HG02588 (cell line): ENCODE data around the gene RAB40C.

ENCODE experiments used
- ATAC-seq: cut with Tn5 transposase; IDR thresholded peaks from one replicate; pipeline ENCODE4 v1.9.1; 2021; ENCODE audit warnings: mild to moderate bottlenecking, moderate library complexity; ENCODE audit not compliant: unreplicated experiment

Gene RAB40C

DNA sequence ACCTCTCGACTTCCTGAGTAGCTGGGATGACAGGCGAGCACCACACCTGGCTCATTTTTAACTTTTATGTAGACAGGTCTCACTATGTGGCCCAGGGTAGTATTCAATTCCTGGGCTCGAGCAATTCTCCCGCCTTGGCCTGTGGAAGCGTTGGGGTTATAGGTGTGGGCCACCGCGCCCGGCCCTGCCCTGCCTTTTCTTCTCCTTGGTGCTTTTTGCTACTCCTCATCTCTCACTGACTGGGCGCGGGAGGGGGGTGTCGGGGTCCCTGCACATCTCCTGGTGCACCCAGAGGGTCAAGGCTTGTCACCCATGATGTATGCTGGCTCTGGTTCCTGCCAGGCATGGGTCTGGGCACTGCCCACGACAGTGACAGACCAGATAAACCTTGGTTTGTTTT, 54.7 kb downstream of the RAB40C start:
- ATAC-seq: no peak

- no peak for ATAC-seq
Observed at GRCh38 chr16:645852-646678, 56.2 kb downstream of the RAB40C start.

- ATAC-seq: no peak
Observed at GRCh38 chr16:646679-647172, 56.9 kb downstream of the RAB40C start.

GRCh38 chr16:647173-647902, 57.5 kb downstream of the RAB40C start:
- no peak for ATAC-seq

DNA sequence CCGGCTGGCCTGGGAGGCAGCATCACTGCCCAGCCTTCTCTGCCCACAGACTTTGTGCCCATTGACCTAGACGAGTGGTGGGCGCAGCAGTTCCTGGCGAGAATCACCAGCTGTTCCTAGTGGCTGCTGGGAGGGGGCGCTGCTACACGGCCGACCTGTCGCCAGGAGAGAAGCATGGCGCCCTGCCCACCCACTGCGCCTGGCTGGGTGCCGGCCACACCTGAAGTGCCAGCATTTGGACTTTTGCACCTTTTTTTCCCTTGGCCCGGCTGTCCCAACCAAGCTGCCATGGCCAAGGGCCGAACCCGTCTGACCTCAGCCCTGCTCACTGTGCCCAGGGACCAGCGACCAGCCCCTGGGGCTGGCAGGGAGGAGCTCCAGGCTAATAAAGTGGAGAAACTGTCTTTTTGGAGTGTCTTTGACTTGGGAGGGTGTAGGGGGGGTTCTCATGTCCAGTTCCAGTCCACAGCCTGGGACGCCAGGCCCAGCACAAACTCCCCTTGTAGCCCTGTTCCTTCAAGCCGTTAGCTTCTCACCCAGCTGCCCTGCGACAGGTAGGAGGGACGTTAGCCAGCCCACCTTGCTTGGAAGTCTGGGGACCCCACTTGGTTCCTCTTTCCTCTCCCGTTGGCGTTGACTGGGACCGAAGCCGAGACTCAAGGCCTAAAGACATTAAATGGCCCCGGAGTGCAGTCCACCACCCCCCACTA, 58.4 kb downstream of the RAB40C start:
- ATAC-seq: no peak

DNA sequence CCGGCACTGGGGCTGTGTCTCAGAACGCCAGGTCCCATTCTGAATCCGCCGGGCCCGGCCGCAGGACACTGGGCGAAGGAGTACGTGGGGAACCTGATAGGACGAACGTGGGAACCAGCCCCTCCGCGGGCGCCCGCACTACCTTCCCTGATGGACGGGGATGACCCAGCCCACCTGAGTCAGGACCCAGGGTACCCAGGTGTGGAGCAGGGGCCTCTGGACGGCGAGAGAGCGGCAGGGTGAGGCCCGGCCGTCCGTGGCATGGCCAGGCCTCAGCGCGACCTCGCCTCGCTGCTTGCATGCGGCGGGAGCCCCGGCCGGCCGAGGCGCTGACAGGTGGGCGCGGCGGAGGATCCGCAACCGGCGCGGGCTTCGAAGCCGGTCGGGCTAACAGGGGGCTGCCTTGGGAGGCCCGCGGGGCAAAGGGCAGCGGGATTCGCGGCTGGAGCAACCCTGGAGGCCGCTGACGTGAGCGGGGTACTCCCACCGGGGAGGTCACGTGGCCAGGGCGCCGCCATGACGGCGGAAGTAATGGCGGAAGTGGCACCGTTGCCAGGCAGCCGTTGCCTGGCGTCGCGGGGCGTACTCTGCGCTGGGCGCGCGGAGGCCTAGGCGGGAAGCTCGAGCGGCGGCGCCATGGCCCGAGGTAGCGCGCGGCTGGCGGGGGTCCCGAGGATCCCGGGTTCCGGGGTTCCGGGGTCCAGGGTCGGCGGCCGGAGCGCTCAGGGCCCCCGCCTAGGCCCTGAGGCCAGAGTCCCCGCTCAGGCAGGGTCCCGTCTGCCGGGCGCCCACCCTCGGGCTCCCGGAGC, 59.1 kb downstream of the RAB40C start, which contains the start of gene WDR90:
Gene WDR90, plus strand, starts transcription at position 585 of the 809 bp plus-strand sequence. Its CDS starts 52 bp downstream, at position 637.
- peak; percentile 72 for ATAC-seq

- peak; percentile 14 for ATAC-seq
Observed at GRCh38 chr16:649631-650030, 59.8 kb downstream of the RAB40C start.

- ATAC-seq: no peak
Observed at GRCh38 chr16:651844-652243, 62.0 kb downstream of the RAB40C start.

DNA sequence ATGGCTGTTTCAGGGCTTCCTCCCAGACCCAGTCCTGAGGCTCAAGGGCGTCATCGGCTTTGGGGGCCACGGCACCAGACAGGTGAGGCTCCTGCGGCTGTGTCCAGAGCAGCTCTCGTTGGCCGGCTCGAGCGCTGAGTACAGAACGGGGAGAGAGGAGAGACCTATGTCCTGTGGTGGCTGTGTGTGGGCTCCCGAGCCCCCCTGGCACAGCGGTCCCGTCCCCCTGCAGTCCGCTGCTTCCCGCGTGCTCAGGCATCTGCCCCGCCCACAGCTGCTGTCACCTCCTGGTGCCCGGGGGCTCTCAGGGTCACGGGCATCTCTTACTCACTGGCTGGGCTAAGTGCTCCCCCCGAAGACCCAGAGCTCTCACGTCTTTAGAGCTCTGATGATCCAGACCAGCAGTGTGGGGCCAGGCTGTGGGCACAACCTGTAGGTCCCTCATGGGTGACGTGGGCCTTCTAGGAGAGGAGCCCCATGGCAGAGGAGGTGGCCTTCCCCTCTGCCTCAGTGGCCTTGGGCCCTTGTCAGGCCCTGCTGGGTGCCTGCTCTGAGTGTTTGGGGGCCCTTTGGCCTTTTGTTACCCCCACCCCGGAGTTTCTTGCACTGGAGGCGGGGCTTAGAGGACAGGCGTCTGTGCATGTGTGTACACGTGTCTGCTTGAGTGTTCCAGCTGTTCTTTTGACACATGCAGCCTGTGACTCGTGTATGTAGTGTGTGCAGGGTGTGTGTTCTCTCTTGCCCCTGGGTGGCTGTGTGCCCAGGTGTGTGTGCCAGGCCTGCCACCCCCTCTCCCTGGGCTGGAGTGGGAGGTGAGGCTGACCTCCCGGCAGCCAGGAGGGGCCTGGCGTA, 62.8 kb downstream of the RAB40C start:
- ATAC-seq: no peak

DNA sequence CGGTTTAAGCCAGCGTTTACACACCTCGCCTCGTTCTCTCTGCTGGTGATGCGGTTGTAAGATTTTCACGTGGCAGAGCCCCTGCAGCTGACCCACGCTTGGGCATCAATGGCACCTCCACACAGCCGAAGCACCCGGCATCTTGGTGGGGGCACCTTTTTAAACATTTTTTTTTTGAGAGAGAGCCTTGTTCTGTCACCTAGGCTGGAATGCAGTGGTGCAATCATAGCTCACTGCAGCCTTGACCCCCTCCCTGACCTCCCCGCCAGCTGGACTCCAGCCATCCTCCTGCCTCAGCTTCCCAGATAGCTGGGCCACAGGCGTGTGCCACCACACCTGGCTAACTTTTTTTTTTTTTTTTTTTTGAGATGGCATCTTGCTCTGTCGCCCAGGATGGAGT, 64.2 kb downstream of the RAB40C start:
- ATAC-seq: no peak

DNA sequence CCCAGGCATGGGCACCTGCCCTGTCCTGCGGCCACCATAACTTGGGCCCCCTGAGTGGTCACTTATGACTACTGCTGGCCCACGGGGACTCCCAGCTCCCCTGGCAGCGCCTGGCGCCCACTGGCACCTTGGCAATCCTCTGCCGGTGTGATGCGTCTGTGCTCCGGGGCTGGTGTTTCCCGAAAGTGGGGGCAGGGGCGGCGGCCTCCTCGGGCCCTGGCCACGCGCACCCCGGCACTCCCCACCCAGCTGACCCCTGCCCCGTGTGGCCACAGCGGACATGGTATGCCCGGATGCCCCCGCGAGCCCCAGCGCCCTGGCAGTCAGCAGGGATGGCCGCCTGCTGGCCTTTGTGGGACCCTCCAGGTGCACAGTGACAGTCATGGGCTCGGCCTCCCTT, 67.6 kb downstream of the RAB40C start:
- no peak for ATAC-seq

DNA sequence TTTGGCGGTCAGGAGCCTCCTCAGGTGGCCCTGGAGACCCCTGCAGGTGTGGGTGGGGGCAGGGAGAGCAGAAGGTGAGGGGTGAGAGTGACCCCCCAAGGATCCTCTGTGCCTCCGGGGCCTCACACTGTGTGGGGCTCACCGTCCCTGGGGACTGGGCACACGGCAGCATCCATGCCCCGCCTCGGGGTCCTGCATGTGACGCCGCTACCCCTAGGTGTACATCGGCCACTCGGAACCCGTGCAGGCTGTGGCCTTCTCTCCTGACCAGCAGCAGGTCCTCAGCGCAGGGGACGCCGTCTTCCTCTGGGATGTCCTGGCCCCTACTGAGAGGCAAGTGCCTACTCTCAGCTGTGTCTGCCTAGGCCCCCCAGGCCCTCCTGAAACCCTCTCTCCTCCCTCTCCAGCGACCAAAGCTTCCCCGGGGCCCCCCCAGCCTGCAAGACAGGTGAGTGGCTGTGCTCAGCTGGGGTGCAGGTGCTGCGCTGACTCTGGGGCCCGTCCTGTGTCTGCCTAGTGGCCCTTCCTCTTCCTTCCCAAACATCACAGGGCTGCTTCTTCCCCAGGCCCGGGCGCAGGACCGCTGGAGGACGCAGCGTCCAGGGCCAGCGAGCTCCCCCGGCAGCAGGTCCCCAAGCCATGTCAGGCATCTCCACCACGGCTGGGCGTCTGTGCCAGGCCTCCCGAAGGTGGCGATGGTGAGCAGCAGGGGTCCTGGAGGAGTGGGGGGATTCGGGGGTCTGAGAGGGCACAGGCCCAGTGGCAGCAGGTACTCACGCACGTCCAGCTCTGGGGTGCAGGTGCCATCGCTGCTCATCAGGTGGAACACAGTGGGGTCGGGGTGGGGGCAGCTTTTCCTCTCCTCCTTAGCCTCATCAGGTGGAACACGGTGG, 69.1 kb downstream of the RAB40C start:
- no peak for ATAC-seq

- no peak for ATAC-seq
Observed at GRCh38 chr16:659618-660017, 69.8 kb downstream of the RAB40C start.

GRCh38 chr16:660132-660458, 70.2 kb downstream of the RAB40C start:
- no peak for ATAC-seq

DNA sequence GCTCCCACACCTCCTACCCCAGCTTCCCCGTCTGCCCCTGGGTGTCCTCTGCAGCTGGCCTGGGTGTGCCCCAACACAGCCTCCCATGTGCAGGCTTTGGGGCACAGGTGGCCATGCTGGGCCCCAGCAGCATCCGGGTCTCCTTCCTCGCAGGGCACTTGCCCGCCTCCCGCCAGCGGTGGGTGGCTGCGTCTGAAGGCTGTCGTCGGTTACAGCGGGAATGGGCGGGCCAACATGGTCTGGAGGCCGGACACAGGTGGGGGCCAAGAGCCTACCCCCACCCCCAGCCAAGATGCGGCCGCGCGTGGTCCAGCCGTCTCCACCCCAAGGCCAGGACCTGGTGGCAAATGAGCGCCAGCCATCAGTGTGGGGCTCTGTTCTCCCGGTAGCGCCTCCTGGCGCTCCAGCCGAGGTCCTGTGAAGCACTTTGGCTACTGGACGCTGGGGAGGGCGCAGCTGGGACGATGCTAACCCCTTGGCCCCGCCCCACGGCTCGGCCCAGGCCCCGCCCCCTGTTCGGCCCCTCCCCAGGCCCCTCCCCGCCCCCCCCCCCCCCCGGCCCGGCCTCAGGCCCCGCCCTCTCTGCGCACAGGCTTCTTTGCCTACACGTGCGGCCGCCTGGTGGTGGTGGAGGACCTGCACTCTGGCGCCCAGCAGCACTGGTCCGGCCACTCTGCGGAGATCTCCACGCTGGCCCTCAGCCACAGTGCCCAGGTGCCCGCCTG, 70.8 kb downstream of the RAB40C start:
- no peak for ATAC-seq

GRCh38 chr16:661184-661821, 71.4 kb downstream of the RAB40C start:
- ATAC-seq: no peak

- no peak for ATAC-seq
Observed at GRCh38 chr16:662095-662494, 72.2 kb downstream of the RAB40C start.

- no peak for ATAC-seq
Observed at GRCh38 chr16:662597-662996, 72.7 kb downstream of the RAB40C start.
